Non-pigmented ciliary epithelial cell (primary cell): Measurements from ENCODE around the gene RGR.

ENCODE experiments used
- DNase-seq: peaks from one replicate; pipeline ENCODE4 v3.0.0-alpha.2; 2010; ENCODE audit warnings: low read depth

The RGR gene

GRCh38 chr10:84244651-84245270 lies at the start of gene RGR:
Gene RGR, plus strand, starts transcription at chr10:84245053. Its CDS starts 38 bp downstream, at chr10:84245091.
- no peak for DNase-seq

- no peak for DNase-seq
These were observed 48.8 kb upstream of the RGR start for GRCh38 chr10:84196083-84196482.

- DNase-seq = no peak
These were observed 47.9 kb upstream of the RGR start for GRCh38 chr10:84196941-84197340.

GRCh38 chr10:84197643-84198042 lies 47.2 kb upstream of the RGR start:
- DNase-seq = no peak

GRCh38 chr10:84198206-84198915 lies 46.5 kb upstream of the RGR start:
- DNase-seq = no peak

- DNase-seq = no peak
These were observed 44.2 kb upstream of the RGR start for GRCh38 chr10:84200537-84201243.

GRCh38 chr10:84201244-84201606 lies 43.6 kb upstream of the RGR start:
- DNase-seq = no peak

GRCh38 chr10:84201682-84202081 lies 43.2 kb upstream of the RGR start:
- DNase-seq = no peak

GRCh38 chr10:84202349-84202748 lies 42.5 kb upstream of the RGR start:
- DNase-seq = no peak

GRCh38 chr10:84204122-84204521 lies 40.7 kb upstream of the RGR start:
- no peak for DNase-seq

GRCh38 chr10:84204610-84205009 lies 40.2 kb upstream of the RGR start:
- DNase-seq = no peak

- DNase-seq = no peak
These were observed 39.6 kb upstream of the RGR start for GRCh38 chr10:84205049-84205852.

- no peak for DNase-seq
These were observed 38.9 kb upstream of the RGR start for GRCh38 chr10:84205853-84206525.

- no peak for DNase-seq
These were observed 36.8 kb upstream of the RGR start for GRCh38 chr10:84208023-84208422.

- no peak for DNase-seq
These were observed 33.3 kb upstream of the RGR start for GRCh38 chr10:84211566-84211965.

- no peak for DNase-seq
These were observed 32.8 kb upstream of the RGR start for GRCh38 chr10:84212014-84212413.

GRCh38 chr10:84213076-84213475 lies 31.8 kb upstream of the RGR start:
- DNase-seq = no peak

- no peak for DNase-seq
These were observed 30.7 kb upstream of the RGR start for GRCh38 chr10:84214046-84214572.

- DNase-seq = no peak
These were observed 30.1 kb upstream of the RGR start for GRCh38 chr10:84214612-84215235.

GRCh38 chr10:84216834-84217233 lies 28.0 kb upstream of the RGR start:
- no peak for DNase-seq

GRCh38 chr10:84217746-84218145 lies 27.1 kb upstream of the RGR start:
- DNase-seq = no peak
